ENCODE measurements around the gene LANCL3.

LANCL3 gene

GRCh38 chrX:37684973-37685372 is 113.5 kb downstream of the LANCL3 start:
- DNase-seq = no peak

- peak; percentile 4 to 24 for DNase-seq
Measured at GRCh38 chrX:37685381-37686359, 114.2 kb downstream of the LANCL3 start, which contains the start of gene XK. Gene XK (plus strand): TSS chrX:37685791. CDS start chrX:37685962, 171 bp downstream.

GRCh38 chrX:37686369-37686995 is 115.0 kb downstream of the LANCL3 start:
- no peak for DNase-seq

DNA sequence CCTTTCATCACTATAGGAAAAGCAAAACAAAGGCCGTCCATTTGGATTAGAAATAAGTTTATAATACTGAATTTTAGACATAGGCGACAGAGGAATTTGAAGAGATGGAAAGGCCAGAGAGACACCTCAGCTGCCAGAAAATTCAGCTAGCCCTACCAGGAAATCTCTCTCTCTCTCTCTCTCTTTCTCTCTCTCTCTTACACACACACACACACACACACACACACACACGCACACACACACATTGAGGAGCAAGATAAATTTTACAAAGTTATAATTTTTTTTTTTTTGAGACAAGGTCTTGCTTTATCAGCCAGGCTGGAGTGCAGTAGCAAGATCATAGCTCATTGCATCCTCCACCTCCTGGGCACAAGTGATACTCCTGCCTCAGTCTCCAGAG is 115.5 kb downstream of the LANCL3 start:
- DNase-seq = no peak

DNA sequence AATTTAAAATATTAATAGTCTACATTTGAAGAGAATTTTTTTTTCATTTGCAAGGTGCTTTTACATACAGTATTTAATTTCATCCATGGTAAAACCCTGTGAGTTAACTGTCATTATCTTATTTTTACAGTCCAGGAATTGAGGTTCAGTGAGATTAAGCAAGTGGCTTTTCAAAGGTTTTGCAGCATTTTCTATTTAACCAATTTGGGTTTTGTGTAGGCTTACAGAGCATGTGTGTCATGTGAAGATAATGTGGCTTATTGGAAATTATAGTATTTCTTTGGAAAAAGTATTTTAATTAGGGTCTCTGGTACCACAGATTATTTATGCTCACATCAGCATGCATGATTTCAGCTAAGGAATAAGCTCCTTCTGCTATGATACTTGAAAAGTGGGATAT is 118.7 kb downstream of the LANCL3 start:
- DNase-seq = no peak

DNA sequence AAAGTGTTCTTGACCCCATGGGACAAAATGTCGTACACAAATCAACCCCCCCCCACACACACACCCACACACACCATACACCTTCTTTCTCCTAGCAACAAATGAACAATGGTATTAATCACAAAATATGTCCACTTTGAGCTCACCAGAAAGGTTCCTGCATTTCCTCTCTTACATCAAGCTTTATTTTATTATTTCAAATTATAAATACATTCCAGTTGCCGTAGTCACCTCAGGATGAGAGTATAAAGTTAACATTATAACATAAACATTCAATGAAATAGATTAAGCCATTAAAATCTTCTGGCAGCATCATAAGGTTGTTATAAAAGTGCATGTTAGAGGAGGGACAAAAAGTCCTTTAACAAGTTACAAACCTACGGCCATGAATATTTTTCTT is 121.5 kb downstream of the LANCL3 start:
- DNase-seq = no peak

- DNase-seq = no peak
Measured at GRCh38 chrX:37697169-37697760, 125.8 kb downstream of the LANCL3 start.

- no peak for DNase-seq
Measured at GRCh38 chrX:37701588-37701987, 130.1 kb downstream of the LANCL3 start.

DNA sequence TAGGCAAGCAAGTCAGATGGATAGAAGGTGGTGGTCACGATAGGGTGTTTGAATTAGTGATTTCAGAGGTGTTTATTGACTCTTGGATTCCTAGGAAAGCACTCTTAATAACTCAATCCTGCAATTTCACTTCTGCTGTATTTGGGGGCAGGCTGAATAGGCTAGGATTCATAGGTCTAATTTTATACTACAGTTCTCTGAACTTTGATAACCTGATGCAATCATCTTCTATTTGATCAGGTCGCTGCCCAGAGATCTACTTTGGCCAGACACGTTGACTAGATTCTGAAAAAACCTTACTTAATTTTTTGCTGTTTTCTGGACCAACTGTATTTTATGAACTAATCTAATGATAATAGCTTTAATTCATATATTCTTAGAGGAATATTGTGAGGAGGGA is 140.5 kb downstream of the LANCL3 start:
- DNase-seq = no peak

DNA sequence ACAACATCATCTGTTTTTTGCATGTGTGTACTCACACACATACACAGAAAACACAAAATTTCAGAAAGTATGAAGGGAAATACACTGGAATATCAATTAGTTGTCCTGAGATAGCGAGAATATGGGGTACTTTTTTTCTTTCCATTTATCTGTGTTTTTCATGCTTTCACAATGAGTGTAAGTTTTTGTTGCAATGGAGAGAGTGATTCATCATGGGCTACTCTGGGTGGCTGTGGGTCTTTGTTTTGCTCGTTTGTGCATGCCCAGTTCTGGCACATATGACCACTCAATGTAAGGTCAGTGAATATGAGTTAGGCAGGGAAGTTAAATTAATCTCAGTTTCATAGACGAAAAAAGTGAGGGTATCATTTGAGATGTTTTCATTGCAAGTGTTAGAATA is 141.0 kb downstream of the LANCL3 start:
- DNase-seq = no peak

DNA sequence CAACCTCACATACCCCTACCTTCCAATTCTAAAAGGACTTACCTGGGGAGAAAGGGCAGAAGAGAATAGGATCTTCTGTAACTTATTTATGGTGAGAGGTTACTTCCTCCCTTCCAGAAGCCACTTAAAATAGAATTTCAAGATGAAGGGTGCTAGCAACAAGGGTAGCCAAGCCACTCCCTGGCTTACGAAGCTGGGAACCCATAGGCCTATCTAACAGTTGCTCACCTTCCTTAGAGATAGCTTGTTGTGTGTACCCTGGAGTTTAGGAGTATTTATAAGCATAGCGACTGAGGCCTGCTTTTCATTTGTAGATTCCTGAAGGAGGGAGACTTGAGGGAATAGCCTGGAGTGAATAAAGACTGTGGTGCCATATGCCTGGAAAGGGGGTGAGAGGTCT is 143.0 kb downstream of the LANCL3 start:
- DNase-seq = no peak

DNA sequence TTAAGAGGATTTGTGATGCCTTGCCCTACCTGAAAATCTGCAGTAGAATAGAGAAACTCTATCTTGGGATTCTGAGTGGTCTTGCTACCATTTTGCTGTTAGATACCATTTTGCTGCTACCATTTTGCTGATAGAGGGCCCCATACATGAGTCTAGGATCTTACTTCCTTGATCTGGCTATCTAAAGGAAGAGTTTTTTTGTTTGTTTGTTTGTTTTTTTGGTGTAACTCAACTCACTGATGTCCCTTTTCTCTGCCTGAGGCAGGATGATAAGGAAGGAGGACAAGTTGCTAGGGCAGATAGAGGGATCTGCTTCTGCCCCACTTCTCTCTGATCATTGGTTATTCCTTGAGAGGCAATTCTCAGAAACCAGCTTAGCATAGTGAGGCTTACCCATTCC is 145.1 kb downstream of the LANCL3 start:
- no peak for DNase-seq

GRCh38 chrX:37717708-37718107 is 146.2 kb downstream of the LANCL3 start:
- DNase-seq = no peak

GRCh38 chrX:37722595-37722994 is 151.1 kb downstream of the LANCL3 start:
- DNase-seq = no peak

GRCh38 chrX:37726346-37726745 is 154.9 kb downstream of the LANCL3 start:
- no peak for DNase-seq

All from activated CD4-positive, alpha-beta T cell treated with anti-CD3 and anti-CD28 coated beads for 4 hours (primary cell).